Measurements from ENCODE around the gene DUSP23. TPM values are rescaled to one million over a fixed set of nuclear protein-coding genes. Genes with fewer than 3 reads are reported as not detected.

The DUSP23 gene
- total and polyA plus RNA-seq, 2 experiments from 2014 or later = 56.3 to 97.6 TPM

GRCh38 chr1:159825564-159825963 is 44.8 kb downstream of the DUSP23 start:
- Histone ChIP-seq H3K27me3 (ENCODE audit: insufficient read depth) (no peaks in the 10 kb centered on the region), H3K4me2 (no peak overlapping the region), H3K36me3 (ENCODE audit: insufficient read depth) (no peaks in the 10 kb centered on the region), H3K4me3 (no peak overlapping the region), H3K79me2 (replicated peaks; ENCODE audit: insufficient read depth) (no peaks in the 10 kb centered on the region), H3K9me2 (ENCODE audit: insufficient read depth) (no peaks in the 10 kb centered on the region), H2AFZ (no peak overlapping the region), H3F3A (replicated peaks; ENCODE audit: low read depth) (no peaks in the 10 kb centered on the region), H4K20me1 (replicated peaks; ENCODE audit: insufficient read depth) (no peaks in the 10 kb centered on the region), H3K27ac (ENCODE audit: low read depth) (no peak overlapping the region), H3K4me1 (ENCODE audit: insufficient read depth) (no peaks in the 10 kb centered on the region; the same call in 1 of the 2 replicates)
- DNase-seq (ENCODE audit: low spot score) (no peak), ATAC-seq (no peak)
- Mint-ChIP-seq H3K36me3 (ENCODE audit: low read depth) (no peaks in the 10 kb centered on the region), H3K4me1 (peaks cover 6% of the 10 kb centered on the region; the same call in 2 of the 3 replicates), H3K4me3 (no peak overlapping the region), H3K27ac (no peak overlapping the region), H3K27me3 (ENCODE audit: insufficient read depth, low read depth, poor library complexity) (peaks cover 8% of the 10 kb centered on the region), H3K9me3 (no peaks in the 10 kb centered on the region; the same call in 2 of the 3 replicates)
- TF ChIP-seq POLR2AphosphoS5 (IDR thresholded peaks at IDR 0.05; ENCODE audit: low read depth) (no peak), CTCF (conservative IDR thresholded peaks at IDR 0.05; ENCODE audit: low read depth in 2 of 2) (no peak), ETS1 (IDR thresholded peaks at IDR 0.05) (no peak), CREB1 (CRISPR knock-in tag; IDR thresholded peaks at IDR 0.05; ENCODE audit: low read depth) (no peak), EZH2phosphoT487 (IDR thresholded peaks at IDR 0.05; ENCODE audit: unreplicated experiment) (no peak), STAT1 (IDR thresholded peaks at IDR 0.05; ENCODE audit: unreplicated experiment) (no peak), REST (IDR thresholded peaks at IDR 0.05; ENCODE audit: unreplicated experiment) (no peak), ZNF114 (CRISPR knock-in tag; IDR thresholded peaks at IDR 0.05) (no peak), NANOG (IDR thresholded peaks at IDR 0.05; ENCODE audit: borderline replicate concordance) (no peak), EZH2 (IDR thresholded peaks at IDR 0.05; ENCODE audit: low read depth, unreplicated experiment) (no peak), ZNF462 (CRISPR knock-in tag; IDR thresholded peaks at IDR 0.05) (no peak), ZNF331 (CRISPR knock-in tag; IDR thresholded peaks at IDR 0.05; ENCODE audit: low read depth) (no peak), JUNB (IDR thresholded peaks at IDR 0.05; ENCODE audit: unreplicated experiment) (no peak)
